GM19463 (cell line): ENCODE results near the gene UTS2B.

ENCODE experiments used
- ATAC-seq: cut with Tn5 transposase; IDR thresholded peaks from one replicate; pipeline ENCODE4 v1.9.1; 2021; ENCODE audit warnings: mild to moderate bottlenecking, moderate library complexity; ENCODE audit not compliant: unreplicated experiment

The UTS2B gene

DNA sequence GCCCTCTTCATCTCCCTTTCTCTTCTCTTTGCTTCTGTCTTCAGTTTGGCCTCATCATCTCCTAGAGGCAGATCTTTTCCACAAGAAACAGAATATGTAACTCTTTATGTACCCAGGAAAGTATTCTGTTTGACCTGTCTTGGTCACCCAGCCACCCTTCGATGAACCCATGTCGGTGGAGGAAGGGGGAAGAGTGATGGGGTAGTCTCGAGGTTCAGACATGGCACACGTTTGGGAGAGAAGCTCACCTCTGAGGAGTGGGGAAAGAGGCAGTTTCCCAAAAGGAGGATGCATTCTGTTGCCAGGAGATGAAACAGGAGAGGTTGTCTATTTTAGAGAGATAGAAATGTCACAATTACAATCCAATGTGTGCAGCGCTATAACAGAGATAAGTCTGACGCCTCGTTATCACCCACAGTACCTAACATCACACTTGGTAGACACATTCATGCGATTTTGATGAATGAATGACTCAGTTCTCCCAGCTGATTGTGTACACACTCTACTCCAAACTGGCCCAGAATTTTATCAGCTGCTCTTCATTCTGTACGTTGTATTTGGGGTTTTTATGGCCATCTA lies 1.9 kb downstream of the UTS2B start:
- ATAC-seq = no peak

DNA sequence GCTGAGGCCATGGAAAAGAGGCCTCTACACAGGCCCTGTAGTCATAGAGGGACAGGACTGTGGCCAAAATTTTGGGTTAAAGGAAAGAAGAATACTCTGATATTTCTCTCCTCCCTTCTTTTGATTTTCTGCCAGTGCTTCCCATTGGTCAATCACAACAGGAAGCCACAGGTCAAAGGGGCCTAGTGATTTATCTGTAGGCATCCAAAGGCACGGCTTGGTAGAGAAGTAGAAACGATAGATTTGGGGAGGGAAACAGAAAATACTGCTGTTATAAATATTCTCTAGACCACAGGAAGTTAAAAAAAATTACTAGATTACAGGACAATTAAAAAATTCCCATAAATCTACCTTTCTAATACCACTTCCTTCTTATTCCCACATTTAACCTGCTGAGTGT lies 2.8 kb downstream of the UTS2B start:
- ATAC-seq = no peak

DNA sequence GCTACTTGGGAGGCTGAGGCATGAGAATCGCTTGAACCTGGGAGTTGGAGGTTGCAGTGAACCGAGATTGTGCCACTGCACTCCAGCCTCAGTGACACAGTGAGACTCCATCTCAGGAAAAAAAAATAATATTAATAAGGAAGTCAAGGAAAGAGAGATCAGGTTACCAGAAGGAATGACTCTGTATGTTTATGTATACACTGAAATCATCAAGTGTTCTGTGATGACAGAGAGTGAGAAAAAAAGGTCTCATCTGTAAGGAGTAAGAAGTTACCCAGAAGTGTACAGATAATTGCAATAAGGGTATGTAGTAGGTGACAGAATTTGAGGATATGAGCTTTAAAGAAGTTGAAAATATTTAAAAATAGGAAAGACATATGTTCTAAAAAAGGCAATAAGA lies 5.4 kb downstream of the UTS2B start:
- ATAC-seq = no peak

DNA sequence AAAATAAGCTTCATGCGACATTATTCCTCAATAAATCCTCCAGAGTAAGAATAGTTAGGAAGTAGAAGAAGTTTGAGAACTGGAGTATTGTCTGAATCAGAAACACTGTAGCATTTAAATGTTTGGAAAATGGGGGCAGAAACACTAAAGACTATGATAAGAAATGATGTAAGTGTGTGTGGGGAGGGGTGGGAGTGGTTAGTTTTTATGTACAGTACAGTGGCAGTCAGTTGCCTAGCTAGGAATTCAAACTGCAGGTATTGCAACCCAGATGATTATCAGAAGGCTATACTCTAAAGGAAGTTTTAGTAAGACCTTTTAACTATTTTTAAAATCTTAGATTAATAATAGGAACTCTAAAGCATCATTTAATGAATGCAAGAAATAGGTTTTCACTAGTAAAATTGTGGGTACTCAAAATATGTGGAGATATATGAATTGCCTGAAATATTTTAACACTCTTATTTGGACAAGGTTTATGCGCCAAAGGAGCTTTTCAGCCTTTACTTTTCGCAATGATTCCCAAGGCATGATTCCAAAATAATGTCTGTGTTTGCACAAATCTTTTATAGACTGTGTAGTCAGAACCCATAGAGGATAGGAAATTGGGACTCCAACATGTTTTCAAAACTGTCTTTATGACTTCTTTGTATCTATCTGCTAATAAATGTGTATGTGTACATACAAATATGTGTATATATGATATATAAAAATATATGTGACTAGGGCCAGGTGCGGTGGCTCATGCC lies 9.1 kb downstream of the UTS2B start:
- ATAC-seq = no peak

DNA sequence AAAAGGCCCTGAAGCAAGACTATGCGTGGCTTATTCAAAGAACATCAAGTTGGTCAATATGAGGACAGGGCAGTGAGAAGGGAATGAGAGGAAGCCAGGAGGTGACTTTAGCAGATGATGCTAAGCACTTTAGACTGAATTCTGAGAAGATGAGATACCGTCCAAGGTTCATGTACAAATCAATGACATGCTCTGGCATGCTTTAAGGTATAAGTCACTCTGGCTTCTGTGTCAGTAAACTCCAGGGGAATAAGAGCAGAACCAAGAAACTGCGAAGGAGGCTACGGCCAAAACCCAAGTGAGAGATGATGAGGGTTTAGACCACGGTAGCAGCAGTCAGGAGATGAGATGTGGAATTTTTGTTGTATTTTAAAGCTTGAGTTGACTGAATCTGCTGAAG lies 10.0 kb downstream of the UTS2B start:
- ATAC-seq = no peak

DNA sequence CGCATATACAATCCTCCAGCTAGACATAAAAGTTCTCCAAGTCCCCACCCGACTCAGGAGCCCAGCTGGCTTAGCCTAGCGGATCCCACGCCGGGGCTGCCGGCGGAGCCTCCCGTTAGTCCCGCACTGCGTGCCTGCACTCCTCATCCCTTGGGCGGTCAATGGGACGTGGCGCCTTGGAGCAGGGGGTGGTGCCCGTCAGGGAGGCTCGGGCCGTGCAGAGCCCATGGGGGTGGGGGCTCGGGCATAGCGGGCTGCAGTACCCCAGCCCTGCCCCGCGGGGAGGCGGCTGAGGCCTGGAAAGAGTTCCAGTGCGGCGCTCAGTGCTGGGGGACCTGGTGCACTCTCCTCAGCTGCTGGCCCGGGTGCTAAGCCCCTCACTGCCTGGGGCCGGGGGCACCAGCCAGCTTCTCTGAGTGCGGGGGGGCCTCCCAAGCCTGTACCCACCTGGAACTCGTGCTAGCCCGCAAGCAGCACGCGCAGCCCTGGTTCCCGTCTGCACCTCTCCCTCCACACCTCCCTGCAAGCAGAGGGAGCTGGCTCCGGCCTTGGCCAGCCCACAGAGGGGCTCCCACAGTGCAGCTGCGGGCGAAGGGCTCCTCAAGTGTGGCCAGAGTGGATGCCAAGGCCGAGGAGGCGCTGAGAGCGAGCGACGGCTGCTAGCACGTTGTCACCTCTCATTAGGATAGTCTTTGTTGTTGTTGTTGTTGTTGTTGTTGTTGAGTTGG lies 13.3 kb downstream of the UTS2B start:
- ATAC-seq = no peak

DNA sequence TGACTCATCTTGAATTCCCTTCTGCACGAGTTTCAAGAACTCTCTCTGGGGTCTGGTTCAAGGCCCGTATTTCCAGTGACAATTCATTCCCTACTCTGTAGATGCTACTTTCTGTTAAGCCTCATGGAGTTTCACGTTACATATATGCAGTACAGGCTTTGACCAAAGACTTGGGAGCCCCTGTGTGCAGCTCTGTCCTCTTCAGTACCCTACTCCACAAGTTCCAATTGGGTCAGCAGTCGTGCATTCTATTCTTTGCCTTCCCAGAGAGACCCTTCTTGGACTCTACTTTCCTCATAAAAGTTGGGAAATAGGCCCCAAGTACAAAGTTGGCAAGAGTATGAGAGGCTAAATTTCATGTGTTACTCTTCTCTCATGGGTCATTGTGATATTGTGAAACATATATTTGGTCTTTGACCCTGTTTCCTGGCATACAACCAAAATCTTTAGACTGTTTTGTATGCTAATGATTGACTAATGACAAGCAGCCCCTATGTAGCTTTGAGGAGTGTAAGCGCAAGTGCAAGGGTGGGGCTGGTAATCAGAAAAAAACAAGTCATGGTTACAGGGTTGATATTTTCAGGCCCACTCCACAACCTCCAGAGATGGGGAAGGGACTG lies 16.1 kb downstream of the UTS2B start:
- no peak for ATAC-seq

DNA sequence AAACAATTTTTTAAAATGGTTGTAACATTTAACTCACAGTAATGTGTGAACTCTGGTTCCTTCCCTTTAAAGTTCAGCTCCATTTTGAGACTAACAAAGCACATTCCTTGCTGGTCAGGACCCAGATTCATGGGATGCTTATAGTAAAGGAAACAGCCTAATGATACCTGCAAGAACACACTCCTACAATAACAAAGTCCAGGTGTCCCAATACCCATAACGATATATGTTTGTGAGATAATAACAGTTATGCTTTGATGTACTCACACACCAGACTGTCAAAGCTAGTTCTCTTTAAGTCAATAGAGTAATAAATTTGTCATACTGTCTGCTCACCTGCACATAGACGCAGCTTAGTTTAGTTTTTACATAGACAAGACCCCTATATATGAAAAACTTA lies 17.0 kb downstream of the UTS2B start:
- no peak for ATAC-seq

DNA sequence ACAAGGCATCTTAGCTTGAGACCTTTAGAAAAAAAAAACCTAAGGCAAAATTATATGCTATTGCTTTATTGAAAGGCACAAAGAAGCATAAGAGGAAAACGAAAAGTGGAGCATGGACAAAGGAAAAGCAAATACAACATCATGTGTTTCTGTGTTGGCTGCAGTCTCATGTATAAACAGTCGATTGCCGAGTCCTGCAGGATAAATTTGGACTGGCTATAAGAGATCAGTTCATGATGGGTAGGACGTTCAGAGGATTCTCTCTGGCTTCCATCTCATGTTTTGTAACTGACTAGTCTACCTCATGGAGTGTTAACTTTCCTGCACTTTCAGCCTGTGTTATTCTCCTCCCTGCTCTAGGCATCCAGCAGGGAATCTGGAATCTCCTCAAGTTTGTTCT lies 23.0 kb downstream of the UTS2B start:
- no peak for ATAC-seq

DNA sequence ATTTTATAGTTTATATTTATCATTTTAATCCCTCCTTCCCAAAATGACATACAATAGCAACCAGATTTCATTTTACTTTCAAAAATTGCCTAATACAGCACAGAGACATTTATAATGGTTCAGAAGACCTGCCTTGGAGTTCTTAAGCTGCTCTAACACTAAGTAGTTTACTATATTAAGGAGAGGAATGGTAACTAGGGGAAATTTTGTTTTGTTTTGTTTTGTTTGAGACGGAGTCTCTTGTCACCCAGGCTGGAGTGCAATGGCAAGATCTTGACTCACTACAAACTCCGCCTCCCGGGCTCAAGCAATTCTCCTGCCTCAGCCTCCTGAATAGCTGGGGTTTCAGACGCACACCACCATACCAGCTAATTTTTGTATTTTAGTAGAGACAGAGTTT lies 23.9 kb downstream of the UTS2B start:
- ATAC-seq = no peak

DNA sequence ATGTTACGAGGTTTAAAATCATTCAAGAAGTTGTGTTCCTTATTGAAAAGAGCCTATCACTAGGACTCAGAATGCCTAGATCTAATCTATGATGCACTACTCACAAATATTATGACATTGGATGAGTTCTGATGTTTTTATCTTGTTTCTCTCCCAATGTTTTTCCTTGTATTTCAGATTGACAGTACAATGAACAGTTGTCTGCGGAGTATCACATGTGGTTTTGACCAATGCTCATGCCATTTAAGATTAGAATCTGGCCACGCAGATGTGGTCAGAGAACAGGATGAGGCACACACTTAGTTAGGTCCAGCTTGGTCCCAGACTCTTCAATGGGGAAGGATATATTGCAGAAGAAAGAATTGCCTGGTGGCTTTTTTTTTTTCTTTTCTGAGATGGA lies 26.7 kb downstream of the UTS2B start:
- no peak for ATAC-seq

DNA sequence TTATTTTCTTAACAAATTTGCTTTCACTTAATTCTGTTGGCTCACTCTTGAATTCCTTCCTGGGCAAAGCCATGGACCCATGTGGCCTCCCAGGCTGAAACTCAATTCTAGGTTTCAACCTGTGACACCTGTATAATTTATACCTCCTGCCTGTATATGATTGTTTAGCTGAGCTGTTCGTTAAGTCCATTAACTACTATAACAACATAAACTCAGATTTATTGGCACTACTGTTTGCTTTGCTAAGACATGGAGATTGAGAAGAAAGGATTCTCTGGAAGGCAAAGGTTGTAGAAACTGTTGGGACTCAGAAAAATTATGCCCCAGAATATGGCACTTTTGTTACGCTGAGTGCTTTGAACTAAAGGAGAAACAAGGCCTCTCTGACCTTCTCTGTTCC lies 27.9 kb downstream of the UTS2B start:
- ATAC-seq = no peak

DNA sequence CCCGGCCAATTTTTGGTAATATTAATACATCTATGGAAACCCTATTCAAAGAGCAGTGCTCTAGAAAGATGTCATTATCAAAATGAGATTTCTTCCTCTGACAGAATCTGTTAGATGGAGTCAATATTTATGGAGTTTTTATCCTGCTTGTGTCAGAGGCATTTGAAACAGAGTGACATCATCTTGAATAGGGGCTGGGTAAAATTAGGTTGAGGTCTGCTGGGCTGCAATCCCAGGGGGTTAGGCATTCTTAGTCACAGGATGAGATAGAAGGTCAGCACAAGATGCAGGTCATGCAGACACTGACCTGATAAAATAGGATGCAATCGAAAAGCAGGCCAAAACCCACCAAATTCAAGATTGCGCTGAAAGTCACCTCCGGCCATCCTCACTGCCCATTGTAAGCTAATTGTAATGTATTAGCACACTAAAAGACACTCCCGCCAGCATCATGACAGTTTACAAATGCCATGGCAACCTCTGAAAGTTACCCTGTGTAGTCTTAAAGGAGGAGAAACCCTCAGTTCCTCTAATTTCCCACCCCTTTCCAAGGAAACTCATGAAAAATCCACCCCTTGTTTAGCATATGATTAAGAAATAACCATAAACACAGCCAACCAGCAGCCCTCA lies 28.4 kb downstream of the UTS2B start:
- ATAC-seq = no peak

DNA sequence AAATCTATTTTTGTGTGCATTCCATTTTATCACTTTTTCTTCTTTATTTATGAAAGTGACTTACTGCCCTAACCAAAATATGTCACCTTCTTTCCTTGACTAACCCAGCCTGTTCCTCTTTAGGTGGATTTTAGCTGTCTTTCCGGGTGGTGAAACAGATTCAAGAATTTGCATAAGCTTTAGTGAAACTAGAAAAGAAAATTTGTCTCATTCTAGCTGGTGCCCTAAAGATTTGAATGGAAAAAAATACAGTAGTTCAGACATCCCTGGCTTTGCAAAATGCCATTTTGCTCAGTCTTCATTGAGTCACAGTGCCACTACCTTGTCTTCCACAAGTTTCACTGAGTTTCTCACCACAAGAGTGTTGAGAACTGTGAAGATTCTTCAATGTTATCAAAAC lies 29.3 kb downstream of the UTS2B start:
- ATAC-seq = peak; percentile 56

DNA sequence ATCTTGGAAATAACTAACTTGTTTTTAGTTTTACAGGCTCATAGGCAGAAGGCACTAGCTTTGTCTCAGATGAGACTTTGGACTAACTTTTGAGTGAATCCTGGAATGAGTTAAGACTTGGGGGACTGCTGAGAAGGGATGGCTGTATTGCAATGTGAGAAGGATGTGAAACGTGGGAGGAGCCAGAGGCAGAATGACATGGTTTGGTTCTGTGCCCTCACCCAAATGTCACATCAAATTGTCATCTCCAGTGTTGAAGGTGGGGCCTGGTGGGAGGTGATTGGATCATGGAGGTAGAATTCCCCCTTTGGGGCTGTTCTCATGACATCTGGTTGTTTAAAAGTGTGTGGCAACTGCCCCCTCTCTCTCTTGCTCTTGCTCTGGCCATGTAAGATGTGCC lies 29.9 kb downstream of the UTS2B start:
- ATAC-seq = peak; percentile 31

DNA sequence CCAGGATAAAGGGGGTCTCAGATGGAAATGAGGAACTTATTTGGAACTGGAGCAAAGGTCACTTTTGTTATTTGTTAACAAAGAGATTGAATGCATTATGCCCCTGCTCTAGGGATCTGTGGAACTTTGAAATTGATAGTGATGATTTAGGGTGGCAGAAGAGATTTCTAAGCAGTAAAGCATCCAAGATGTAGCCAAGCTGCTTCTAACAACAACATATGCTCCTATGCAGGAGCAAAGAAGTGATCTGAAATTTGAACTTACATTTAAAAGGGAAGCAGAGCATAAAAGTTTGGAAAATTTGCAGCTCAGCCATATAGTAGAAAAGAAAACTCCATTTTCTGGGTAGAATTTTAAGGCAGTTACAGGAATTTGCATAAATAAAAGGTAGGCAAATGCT lies 31.5 kb downstream of the UTS2B start:
- no peak for ATAC-seq

DNA sequence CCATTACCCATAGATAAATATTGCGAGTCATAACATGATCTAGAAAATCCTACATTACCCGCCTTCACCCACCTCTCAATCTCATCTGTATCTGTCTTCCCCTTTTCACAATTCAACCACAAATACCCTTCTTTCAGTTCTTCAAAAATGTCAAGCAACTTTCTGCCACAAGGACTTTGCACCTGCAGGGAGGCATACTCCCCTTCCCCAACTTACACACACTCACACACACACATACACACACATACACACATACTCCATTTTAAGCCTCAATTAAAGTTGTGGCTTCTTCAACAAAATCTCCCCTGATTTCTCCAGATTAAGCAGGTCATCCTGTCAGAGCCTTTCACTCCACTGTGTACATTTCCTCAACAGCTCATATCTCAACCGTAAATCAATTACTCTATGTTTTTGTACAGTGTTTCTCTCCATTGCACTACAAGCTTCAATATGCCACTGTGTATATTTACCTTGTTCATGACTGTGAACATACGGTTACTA lies 34.2 kb downstream of the UTS2B start:
- peak; percentile 73 for ATAC-seq

DNA sequence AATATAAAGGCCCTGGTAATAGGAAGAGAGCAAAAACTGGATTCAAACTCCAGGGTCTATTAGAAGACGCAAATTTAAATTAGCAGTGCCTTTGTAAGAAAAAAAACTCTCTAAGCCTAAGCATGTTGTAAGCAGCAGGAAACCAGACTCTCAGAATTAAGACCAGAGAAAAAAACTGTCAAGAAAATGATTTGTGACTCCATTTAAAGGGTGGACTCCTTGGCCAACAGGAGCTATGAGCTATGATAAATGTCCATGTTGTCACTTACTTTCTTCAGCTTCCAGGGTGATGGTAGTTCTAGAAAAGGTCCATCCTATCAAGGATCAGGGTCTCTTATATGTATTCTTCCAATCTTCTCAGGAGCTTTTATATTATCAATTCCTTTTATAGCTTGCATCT lies 36.0 kb downstream of the UTS2B start:
- no peak for ATAC-seq

DNA sequence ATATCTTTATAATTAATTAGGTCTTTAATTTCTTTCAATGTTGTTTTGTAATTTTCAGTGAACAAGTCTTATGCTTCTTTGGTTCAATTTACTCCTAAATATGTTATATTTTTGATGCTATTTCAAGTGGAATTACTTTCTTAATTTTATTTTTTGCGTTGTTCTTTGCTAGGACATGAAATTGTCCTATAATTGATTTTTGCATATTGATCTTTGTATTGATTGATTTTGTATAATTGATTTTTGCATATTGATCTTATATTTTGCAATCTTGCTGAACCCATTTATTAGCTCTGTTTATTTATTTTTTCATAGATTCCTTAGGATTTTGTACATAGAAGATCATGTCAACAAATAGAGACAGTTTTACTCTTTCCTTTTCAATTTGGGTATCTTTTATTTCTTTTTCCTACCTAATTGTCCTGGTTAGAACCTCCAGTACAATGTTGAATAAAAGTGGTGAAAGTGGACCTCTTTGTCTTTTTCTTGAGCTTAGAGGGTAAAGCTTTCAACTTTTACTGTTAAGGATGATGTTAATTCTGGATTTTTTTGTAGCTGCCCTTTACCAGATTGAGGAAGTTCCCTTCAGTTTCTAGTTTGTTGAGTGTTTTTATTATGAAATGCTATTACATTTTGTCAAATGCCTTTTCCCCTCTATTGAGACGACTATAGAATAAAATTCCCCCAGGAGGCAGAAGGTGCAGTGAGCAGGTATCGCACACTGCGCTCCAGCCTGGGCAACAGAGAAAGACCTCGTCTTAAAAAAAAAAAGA lies 37.9 kb downstream of the UTS2B start:
- no peak for ATAC-seq

DNA sequence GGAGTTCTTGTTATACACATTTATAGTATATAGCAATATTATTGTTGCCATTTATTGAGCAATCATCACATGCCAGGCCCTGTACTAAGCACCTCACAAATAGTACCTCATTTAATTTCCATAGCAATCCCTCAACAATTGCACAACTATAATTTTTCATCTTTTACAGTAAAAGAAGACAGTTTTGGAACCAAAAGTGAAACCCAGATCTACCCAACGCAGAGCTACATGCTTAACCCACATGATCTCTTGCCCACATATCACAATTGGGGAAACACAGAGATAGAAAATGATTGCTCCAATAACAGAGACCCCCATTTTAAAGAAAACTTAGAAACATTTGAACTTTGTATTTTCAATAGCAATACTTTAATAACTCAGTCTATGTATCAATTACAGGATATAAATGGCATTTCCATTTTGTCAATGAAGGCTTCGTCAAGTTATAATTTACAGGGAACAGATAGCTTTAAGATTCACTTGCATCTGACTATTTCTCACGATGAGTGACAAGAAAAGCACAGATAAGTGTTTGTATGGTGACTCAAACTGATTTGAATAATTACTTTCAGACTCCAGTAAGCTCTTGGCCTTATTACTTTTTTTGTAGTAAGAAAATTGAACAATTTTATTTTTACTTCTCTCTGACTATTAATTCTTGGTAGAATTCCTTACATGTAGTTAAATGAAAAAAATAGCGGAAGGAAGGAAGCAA lies 39.9 kb downstream of the UTS2B start:
- peak; percentile 89 for ATAC-seq
